T-cell (primary cell): ENCODE data around the gene ZNF280A. TPM values are rescaled to one million over a fixed set of nuclear protein-coding genes. Genes with fewer than 3 reads are reported as not detected.
"Not testable (repeated sequence)": the region's sequence is repeated elsewhere in the genome, so short reads cannot be mapped to it uniquely, and the experiment has no call there.

Source experiments
- ATAC-seq, 4 experiments: fragments of 200-7000 bp in 3 of 4; fragments of 150-1000 bp in 1 of 4; cut with Tn5 transposase; replicated peaks in 1 of 4; 1 replicate in 3 of 4; 2 replicates in 1 of 4; pipeline ENCODE4 v1.10.0; 2021; ENCODE audit warnings: moderate library complexity in 3 of 4, mild to moderate bottlenecking in 2 of 4, moderate number of reproducible peaks in 1 of 4
- CTCF ChIA-PET, 2 donors: fragments of 300-600 bp; sonication (Branson Sonifier 250); formaldehyde crosslinking; loops; one replicate each; lab custom pipeline; 2022; ENCODE audit warnings: antibody characterized with exemption in 2 of 2; lab: Charles Lee
- POLR2A ChIA-PET, 2 donors: fragments of 300-600 bp; sonication (Branson Sonifier 250); formaldehyde crosslinking; loops; one replicate each; lab custom pipeline; 2022; ENCODE audit warnings: antibody characterized with exemption in 2 of 2; lab: Charles Lee
- DNase-seq, 35 experiments: peaks; one replicate each; pipeline versions ENCODE4 v3.0.0 to v3.0.0-alpha.2; 2013 to 2023
- H3K27ac ChIP-seq: one replicate; pipeline ENCODE4 v1.5.1; 2013; ENCODE audit warnings: low read length
- H3K27me3 ChIP-seq, 2 experiments: replicated peaks in 1 of 2; 1 replicate in 1 of 2; 2 replicates in 1 of 2; pipeline versions ENCODE4 v1.6.1 to v1.7.0; 2013; ENCODE audit warnings: low read length in 1 of 2, mixed read lengths in 1 of 2; ENCODE audit not compliant: control insufficient read depth in 2 of 2, insufficient read depth in 2 of 2; ENCODE audit errors: extremely low read depth in 1 of 2
- H3K36me3 ChIP-seq, 2 donors: 1 replicate in 1 of 2; 2 replicates in 1 of 2; pipeline versions ENCODE4 v1.6.1 to v1.7.0; 2013; ENCODE audit warnings: low read length in 1 of 2; ENCODE audit not compliant: control insufficient read depth in 2 of 2, insufficient read depth in 1 of 2; ENCODE audit errors: extremely low read depth in 1 of 2
- H3K4me1 ChIP-seq, 2 experiments: 1 replicate in 1 of 2; 2 replicates in 1 of 2; pipeline versions ENCODE4 v1.6.1 to v1.7.0; 2013; ENCODE audit warnings: low read length in 2 of 2, mixed read lengths in 1 of 2; ENCODE audit not compliant: insufficient read depth in 2 of 2, control insufficient read depth in 1 of 2; ENCODE audit errors: extremely low read depth in 1 of 2
- H3K4me3 ChIP-seq, 2 donors: 1 replicate in 1 of 2; 2 replicates in 1 of 2; pipeline versions ENCODE4 v1.5.1 to v1.7.0; 2013; ENCODE audit warnings: mild to moderate bottlenecking in 2 of 2, low read length in 1 of 2, moderate library complexity in 1 of 2; ENCODE audit not compliant: control insufficient read depth in 1 of 2; ENCODE audit errors: extremely low read depth in 1 of 2
- H3K9me3 ChIP-seq: 2 replicates; pipeline ENCODE4 v1.7.0; 2013
- H3K27ac Mint-ChIP-seq, 2 donors: one replicate each; pipeline ENCODE4 v1.8.0; 2020 to 2021; ENCODE audit warnings: mild to moderate bottlenecking in 2 of 2, mixed read lengths in 2 of 2
- H3K27me3 Mint-ChIP-seq, 2 donors: one replicate each; pipeline ENCODE4 v1.8.0; 2021 to 2022; ENCODE audit warnings: mixed read lengths in 2 of 2
- H3K36me3 Mint-ChIP-seq: one replicate; pipeline ENCODE4 v1.8.0; 2021; ENCODE audit warnings: mixed read lengths
- H3K4me1 Mint-ChIP-seq, 3 donors: one replicate each; pipeline ENCODE4 v1.8.0; 2020 to 2022; ENCODE audit warnings: mixed read lengths in 3 of 3, mild to moderate bottlenecking in 1 of 3
- H3K4me3 Mint-ChIP-seq, 3 donors: one replicate each; pipeline ENCODE4 v1.8.0; 2020 to 2022; ENCODE audit warnings: mild to moderate bottlenecking in 3 of 3, mixed read lengths in 3 of 3, moderate library complexity in 3 of 3
- H3K9me3 Mint-ChIP-seq, 3 donors: one replicate each; pipeline ENCODE4 v1.8.0; 2020 to 2022; ENCODE audit warnings: mixed read lengths in 3 of 3
- WGBS: methylation state at CpG from one replicate; pipeline ENCODE4 v1.1.5; 2013; ENCODE audit warnings: missing lambda C conversion rate; ENCODE audit not compliant: insufficient coverage; 5-methylcytosine and 5-hydroxymethylcytosine counted together
- total RNA-seq, 35 experiments: library from RNA in 6 of 35; stranded (reverse) in 6 of 35; fragments of 120-200 nt in 1 of 35; gene quantifications; one replicate each; pipeline versions ENCODE4 v1.2.1 to v1.2.4 and lab custom pipeline; 2013 to 2026

Gene ZNF280A
- total RNA-seq, 5 donors from 2014 or later (not counting 1 experiment from before 2014, with no cell fraction given), result not detected

DNA sequence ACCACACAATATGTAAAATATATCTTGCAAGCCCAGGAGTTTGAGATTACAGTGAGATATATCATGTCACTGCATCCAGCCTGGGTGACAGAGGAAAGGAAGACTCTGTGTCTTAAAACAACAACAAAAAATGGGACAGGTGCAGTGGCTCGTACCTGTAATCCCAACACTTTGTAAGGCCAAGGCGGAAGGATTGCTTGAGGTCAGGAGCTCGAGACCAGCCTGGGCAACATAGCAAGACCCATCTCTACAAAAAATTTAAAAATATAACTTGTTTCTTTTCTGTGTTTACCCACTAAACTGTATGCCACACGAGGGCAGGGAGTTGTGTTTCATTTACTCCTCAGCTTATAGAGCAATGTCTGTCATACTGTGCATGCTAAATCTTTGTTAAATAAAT lies 3.1 kb downstream of the ZNF280A start:
- ChIA-PET POLR2A (no interaction called here), CTCF (no interaction called here)
- H3K4me3 Mint-ChIP-seq, result no peak overlapping the region
- Histone ChIP-seq H3K36me3 (no peaks in the 10 kb centered on the region), H3K9me3 (no peaks in the 10 kb centered on the region), H3K27ac (no peak overlapping the region), H3K4me1 (no peaks in the 10 kb centered on the region), H3K27me3 (peaks cover 0 to 13% of the 10 kb centered on the region in 2 experiments), H3K4me3 (no peak overlapping the region)
- ATAC-seq (no peak), DNase-seq (no peak)
- H3K4me1 Mint-ChIP-seq, result no peaks in the 10 kb centered on the region
- 83% methylated on average over 3 of the region's 4 CpGs for WGBS
- H3K27me3 Mint-ChIP-seq, result peaks cover 39 to 44% of the 10 kb centered on the region in 2 donors
- no peak overlapping the region for H3K27ac Mint-ChIP-seq
- no peaks in the 10 kb centered on the region for H3K36me3 Mint-ChIP-seq
- no peaks in the 10 kb centered on the region for H3K9me3 Mint-ChIP-seq

GRCh38 chr22:22515890-22516289 lies 4.2 kb downstream of the ZNF280A start:
- no peak overlapping the region for H3K27ac Mint-ChIP-seq
- H3K9me3 ChIP-seq, result no peaks in the 10 kb centered on the region
- no peak overlapping the region for H3K27ac ChIP-seq
- no peak for ATAC-seq
- peaks cover 39 to 41% of the 10 kb centered on the region in 2 donors for H3K27me3 Mint-ChIP-seq
- no peak overlapping the region for H3K4me3 ChIP-seq
- CTCF ChIA-PET, result no interaction called here
- no peaks in the 10 kb centered on the region for H3K9me3 Mint-ChIP-seq
- H3K36me3 ChIP-seq, result no peaks in the 10 kb centered on the region
- peaks cover 0 to 13% of the 10 kb centered on the region in 2 experiments for H3K27me3 ChIP-seq
- no peak overlapping the region for H3K4me3 Mint-ChIP-seq
- POLR2A ChIA-PET, result no interaction called here
- H3K4me1 ChIP-seq, result no peaks in the 10 kb centered on the region
- H3K36me3 Mint-ChIP-seq, result no peaks in the 10 kb centered on the region
- no peaks in the 10 kb centered on the region for H3K4me1 Mint-ChIP-seq
- no peak for DNase-seq

- H3K4me1 ChIP-seq, H3K4me1 Mint-ChIP-seq, H3K27me3 ChIP-seq, H3K9me3 Mint-ChIP-seq, H3K27ac Mint-ChIP-seq, H3K4me3 ChIP-seq, H3K27ac ChIP-seq, H3K36me3 Mint-ChIP-seq, CTCF ChIA-PET, H3K4me3 Mint-ChIP-seq, POLR2A ChIA-PET, ATAC-seq, H3K9me3 ChIP-seq, H3K36me3 ChIP-seq, DNase-seq: not testable (repeated sequence)
- WGBS, result 89% methylated on average over 4 of the region's 8 CpGs
- H3K27me3 Mint-ChIP-seq, result peaks cover 34 to 39% of the 10 kb centered on the region in 2 donors
These were observed 5.6 kb downstream of the ZNF280A start for GRCh38 chr22:22514431-22514830.

GRCh38 chr22:22513619-22514018 lies 6.5 kb downstream of the ZNF280A start:
- Mint-ChIP-seq H3K9me3 (peaks cover 0 to 5% (median 0%) of the 10 kb centered on the region in 3 donors), H3K4me3 (no peak overlapping the region), H3K27me3 (peaks cover 33 to 39% of the 10 kb centered on the region in 2 donors), H3K27ac (no peak overlapping the region), H3K4me1 (peaks cover 0 to 2% (median 2%) of the 10 kb centered on the region in 3 donors), H3K36me3 (no peaks in the 10 kb centered on the region)
- H3K36me3 ChIP-seq, result no peaks in the 10 kb centered on the region
- ChIA-PET CTCF (no interaction called here), POLR2A (no interaction called here)
- H3K4me3 ChIP-seq, result no peak overlapping the region
- WGBS, result 85% methylated on average over 2 of the region's 2 CpGs
- H3K27me3 ChIP-seq, result peaks cover 0 to 7% of the 10 kb centered on the region in 2 experiments
- DNase-seq, result no peak
- no peak for ATAC-seq
- no peaks in the 10 kb centered on the region for H3K9me3 ChIP-seq
- H3K4me1 ChIP-seq, result peaks cover 0 to 5% of the 10 kb centered on the region in 2 experiments
- H3K27ac ChIP-seq, result no peak overlapping the region

GRCh38 chr22:22512951-22513350 lies 7.1 kb downstream of the ZNF280A start:
- Histone ChIP-seq H3K4me3 (no peak overlapping the region), H3K27me3 (peaks cover 0 to 7% of the 10 kb centered on the region in 2 experiments), H3K4me1 (peaks cover 0 to 10% of the 10 kb centered on the region in 2 experiments), H3K36me3 (no peaks in the 10 kb centered on the region), H3K9me3 (no peaks in the 10 kb centered on the region), H3K27ac (no peak overlapping the region)
- POLR2A ChIA-PET, result no interaction called here
- ATAC-seq (no peak), DNase-seq (no peak)
- Mint-ChIP-seq H3K27me3 (peaks cover 33 to 39% of the 10 kb centered on the region in 2 donors), H3K36me3 (no peaks in the 10 kb centered on the region), H3K9me3 (peaks cover 0 to 5% (median 0%) of the 10 kb centered on the region in 3 donors), H3K4me1 (peaks cover 2 to 4% (median 3%) of the 10 kb centered on the region in 3 donors), H3K4me3 (no peak overlapping the region), H3K27ac (no peak overlapping the region)
- CTCF ChIA-PET, result no interaction called here
- 73% methylated on average over 4 of the region's 5 CpGs for WGBS

DNA sequence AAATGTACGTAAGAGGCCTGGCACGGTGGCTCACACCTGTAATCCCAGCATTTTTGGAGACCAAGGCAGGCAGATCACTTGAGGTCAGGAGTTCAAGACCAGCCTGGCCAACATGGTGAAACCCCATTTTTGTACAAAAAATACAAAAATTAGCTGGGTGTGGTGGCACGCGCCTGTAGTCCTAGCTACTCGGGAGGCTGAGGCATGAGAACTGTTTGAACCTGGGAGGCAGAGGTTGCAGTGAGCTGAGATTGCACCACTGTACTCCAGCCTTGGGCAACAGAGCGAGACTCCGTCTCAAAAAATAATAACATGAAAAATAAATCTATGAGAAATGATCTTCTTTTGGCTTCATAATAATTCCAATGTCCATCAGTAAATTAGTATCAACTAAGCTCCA lies 9.2 kb downstream of the ZNF280A start:
- H3K4me3 Mint-ChIP-seq, H3K36me3 Mint-ChIP-seq, H3K27ac Mint-ChIP-seq, DNase-seq, H3K27ac ChIP-seq, H3K4me3 ChIP-seq, CTCF ChIA-PET, POLR2A ChIA-PET, H3K27me3 ChIP-seq, ATAC-seq, H3K36me3 ChIP-seq, H3K9me3 Mint-ChIP-seq, H3K9me3 ChIP-seq: not testable (repeated sequence)
- Mint-ChIP-seq H3K4me1 (peaks cover 17 to 22% (median 18%) of the 10 kb centered on the region in 3 donors), H3K27me3 (peaks cover 24 to 25% of the 10 kb centered on the region in 2 donors)
- 100% methylated on average over 4 of the region's 7 CpGs for WGBS
- H3K4me1 ChIP-seq, result peaks cover 2 to 12% of the 10 kb centered on the region in 2 experiments

DNA sequence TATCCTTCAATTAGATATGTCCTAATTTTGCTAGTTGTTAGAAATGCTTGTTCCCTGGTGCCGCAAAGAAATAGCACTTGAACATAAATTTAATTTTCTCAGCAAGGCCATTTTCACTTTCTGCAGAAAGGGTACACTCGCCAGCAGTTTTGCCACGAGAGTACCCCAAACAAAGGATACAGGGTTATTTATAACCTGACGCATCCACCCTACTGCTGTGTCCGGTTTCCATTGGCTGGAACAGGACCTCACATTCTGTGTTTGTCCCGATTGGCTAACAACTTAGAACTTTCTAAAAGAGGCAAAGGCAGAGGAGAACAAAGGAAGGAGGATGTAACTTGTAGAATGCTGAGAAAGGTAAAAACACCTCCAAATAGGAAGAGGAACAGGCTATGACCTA lies 10.2 kb downstream of the ZNF280A start:
- H3K9me3 Mint-ChIP-seq, H3K4me3 ChIP-seq, H3K27me3 ChIP-seq, DNase-seq, ATAC-seq, H3K27ac Mint-ChIP-seq, H3K9me3 ChIP-seq, H3K27ac ChIP-seq, H3K36me3 ChIP-seq, H3K36me3 Mint-ChIP-seq, POLR2A ChIA-PET: not testable (repeated sequence)
- H3K4me1 ChIP-seq, result peaks cover 2 to 12% of the 10 kb centered on the region in 2 experiments
- WGBS, result 100% methylated on average over 3 of the region's 6 CpGs
- H3K4me3 Mint-ChIP-seq, result peak overlapping the region; percentile 25 to 76 (median 48)
- CTCF ChIA-PET, result interaction anchor here in 1 of 2 donors (0.9 to 1.0 kb wide), 2 partner anchors 11 to 20 kb away, joined by 3 read pairs; no protein-coding TSS in a partner anchor
- H3K4me1 Mint-ChIP-seq, result peaks cover 17 to 23% (median 18%) of the 10 kb centered on the region in 3 donors
- peaks cover 15 to 17% of the 10 kb centered on the region in 2 donors for H3K27me3 Mint-ChIP-seq
